GM23248 (cell line): ENCODE measurements around the gene GLRB. TPM values are rescaled to one million over a fixed set of nuclear protein-coding genes. Genes with fewer than 3 reads are reported as not detected.
A peak's percentile ranks its signal among the peaks of the same experiment; 100 is the strongest.

Experiments
- DNase-seq: peaks from one replicate; pipeline ENCODE4 v3.0.0-alpha.2; 2015
- H2AFZ ChIP-seq: fragments of 200-600 bp; sonication (generic); 2 replicates; pipeline ENCODE4 v1.6.1; 2016; ENCODE audit warnings: antibody characterized with exemption
- H3F3A ChIP-seq: fragments of 200-600 bp; sonication (generic); 2 replicates; pipeline ENCODE4 v1.6.1; 2016; ENCODE audit warnings: mild to moderate bottlenecking, antibody characterized with exemption, mixed run types; ENCODE audit not compliant: insufficient read depth
- H3K27ac ChIP-seq: fragments of 200-600 bp; sonication (generic); 2 replicates; pipeline ENCODE4 v1.5.1; 2016; ENCODE audit warnings: mild to moderate bottlenecking
- H3K27me3 ChIP-seq: fragments of 200-600 bp; sonication (generic); replicated peaks from 2 replicates; pipeline ENCODE4 v1.6.1; 2016; ENCODE audit warnings: mild to moderate bottlenecking; ENCODE audit not compliant: insufficient read depth
- H3K36me3 ChIP-seq: fragments of 200-600 bp; sonication (generic); 2 replicates; pipeline ENCODE4 v1.6.1; 2016; ENCODE audit warnings: low read depth, mild to moderate bottlenecking
- H3K4me1 ChIP-seq: fragments of 200-600 bp; sonication (generic); 2 replicates; pipeline ENCODE4 v1.6.1; 2016; ENCODE audit warnings: mild to moderate bottlenecking; ENCODE audit not compliant: insufficient read depth
- H3K4me2 ChIP-seq: fragments of 200-600 bp; sonication (generic); one replicate; pipeline ENCODE4 v1.6.1; 2016; ENCODE audit warnings: mild to moderate bottlenecking; ENCODE audit not compliant: unreplicated experiment
- H3K4me3 ChIP-seq: fragments of 200-600 bp; sonication (generic); 2 replicates; pipeline ENCODE4 v1.5.1; 2016; ENCODE audit warnings: mild to moderate bottlenecking
- H3K79me2 ChIP-seq: fragments of 200-600 bp; sonication (generic); 2 replicates; pipeline ENCODE4 v1.6.1; 2016; ENCODE audit warnings: mild to moderate bottlenecking; ENCODE audit not compliant: insufficient read depth
- H3K9ac ChIP-seq: fragments of 200-600 bp; sonication (generic); 2 replicates; pipeline ENCODE4 v1.6.1; 2016; ENCODE audit warnings: mild to moderate bottlenecking
- H3K9me2 ChIP-seq: fragments of 200-600 bp; sonication (generic); 2 replicates; pipeline ENCODE4 v1.6.1; 2016; ENCODE audit warnings: mixed run types, mild to moderate bottlenecking, moderate library complexity; ENCODE audit not compliant: insufficient read depth
- H3K9me3 ChIP-seq: fragments of 200-600 bp; sonication (generic); one replicate; pipeline ENCODE4 v1.6.1; 2017; ENCODE audit warnings: low read depth
- H4K20me1 ChIP-seq: fragments of 200-600 bp; sonication (generic); 2 replicates; pipeline ENCODE4 v1.6.0; 2016; ENCODE audit not compliant: insufficient read depth
- EZH2 ChIP-seq: fragments of 200-600 bp; sonication (generic); IDR thresholded peaks from 2 replicates; pipeline ENCODE4 v1.6.1; 2018; ENCODE audit warnings: antibody characterized with exemption, mild to moderate bottlenecking; ENCODE audit not compliant: insufficient read depth, poor library complexity, severe bottlenecking
- EZH2phosphoT487 ChIP-seq: fragments of 200-600 bp; sonication (generic); IDR thresholded peaks from 2 replicates; pipeline ENCODE4 v1.6.1; 2018; ENCODE audit warnings: antibody characterized with exemption, moderate library complexity, mild to moderate bottlenecking, low read depth; ENCODE audit not compliant: insufficient read depth
- WGBS, 2 experiments: methylation state at CpG; one replicate each; pipeline ENCODE4 v1.1.6; 2015 to 2017; ENCODE audit warnings: low lambda C conversion rate in 2 of 2, low coverage in 1 of 2; ENCODE audit errors: missing lambda C conversion rate in 2 of 2; 5-methylcytosine and 5-hydroxymethylcytosine counted together
- in situ Hi-C: fragments of 300-500 bp; cut with MboI; formaldehyde crosslinking; loops from 2 replicates; pipeline ENCODE4 v1.15.0; 2020
- polyA plus RNA-seq: library from polyadenylated mRNA; unstranded; fragments of >200 nt; fragmentation: Nextera tagmentation; extraction: Ambion mirVana; gene quantifications from 2 replicates; pipeline ENCODE4 v1.2.1, GENCODE V29; 2016
- total RNA-seq: library from RNA; depleted of rRNA; stranded (reverse); fragments of >200 nt; shearing (Covaris generic); gene quantifications from 2 replicates; pipeline ENCODE4 v1.2.3, GENCODE V29; 2014; rRNA removed

GLRB gene
- total RNA-seq (11.3 and 12.3 TPM in 2 replicates), polyA plus RNA-seq (7.6 and 8.5 TPM in 2 replicates)

DNA sequence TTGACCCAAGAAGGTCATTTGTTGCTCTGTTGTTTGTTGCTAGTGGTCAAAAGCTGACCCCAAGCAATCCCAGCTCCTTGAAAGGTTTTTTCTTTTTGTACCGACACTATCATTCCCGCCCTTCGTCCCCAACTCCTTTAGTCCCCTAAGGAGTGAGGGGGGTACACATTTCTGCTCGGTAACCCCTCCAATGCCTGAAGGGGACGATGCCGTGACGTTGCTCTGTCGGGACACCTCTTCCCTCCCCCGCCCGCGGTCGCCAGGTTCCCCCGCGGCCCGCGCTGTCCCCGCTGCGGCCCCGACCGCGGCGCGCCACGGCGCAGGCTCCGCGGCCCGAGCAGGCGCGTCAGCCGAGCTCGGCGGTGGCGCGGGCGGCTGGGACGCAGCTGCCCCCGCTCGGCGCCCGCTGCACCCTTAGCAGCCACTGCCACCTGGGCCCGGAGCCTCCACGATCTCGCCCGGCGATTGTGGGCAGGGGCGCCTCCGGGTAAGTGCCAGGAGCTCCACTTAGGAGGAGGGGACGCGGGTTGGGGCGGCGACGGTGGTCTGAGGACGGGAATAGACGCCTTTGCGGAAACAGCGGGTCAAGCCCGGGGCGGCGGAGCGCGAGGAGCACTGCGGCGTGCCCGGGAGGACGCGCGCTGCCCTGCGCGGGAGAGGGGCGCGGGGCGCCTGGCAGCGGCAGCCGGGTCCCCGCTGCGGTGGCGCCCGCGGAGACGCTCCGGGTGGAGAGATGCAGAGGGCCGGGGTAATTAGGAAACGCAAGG lies at the start of gene GLRB:
Gene GLRB (plus strand): TSS at position 340 of the 767 bp plus-strand sequence. CDS start 1,875 bp downstream, outside the sequence.
- no peaks in the 10 kb centered on the region for H3K36me3 ChIP-seq
- TF ChIP-seq EZH2phosphoT487 (no peak), EZH2 (no peak)
- peak within 1 kb of the TSS; percentile 96 for H2AFZ ChIP-seq
- no peaks in the 10 kb centered on the region for H3K27me3 ChIP-seq
- peak within 1 kb of the TSS; percentile 69 for H3K4me2 ChIP-seq
- H3K9me2 ChIP-seq = no peaks in the 10 kb centered on the region
- no peaks in the 10 kb centered on the region for H3K9me3 ChIP-seq
- H4K20me1 ChIP-seq = no peaks in the 10 kb centered on the region
- H3K27ac ChIP-seq = no peak within 1 kb of the TSS
- H3K4me3 ChIP-seq = peak within 1 kb of the TSS; percentile 85
- 1 to 3% methylated on average over 63 to 82 of the region's 84 CpGs for WGBS, 2 experiments
- peak; percentile 66 for DNase-seq
- H3F3A ChIP-seq = no peaks in the 10 kb centered on the region; the same call in 1 of the 2 replicates
- in situ Hi-C loops = no loop called here
- H3K4me1 ChIP-seq = peaks cover 11% of the 10 kb centered on the region
- H3K9ac ChIP-seq = peak within 1 kb of the TSS; percentile 65
- H3K79me2 ChIP-seq = no peaks in the 10 kb centered on the region

DNA sequence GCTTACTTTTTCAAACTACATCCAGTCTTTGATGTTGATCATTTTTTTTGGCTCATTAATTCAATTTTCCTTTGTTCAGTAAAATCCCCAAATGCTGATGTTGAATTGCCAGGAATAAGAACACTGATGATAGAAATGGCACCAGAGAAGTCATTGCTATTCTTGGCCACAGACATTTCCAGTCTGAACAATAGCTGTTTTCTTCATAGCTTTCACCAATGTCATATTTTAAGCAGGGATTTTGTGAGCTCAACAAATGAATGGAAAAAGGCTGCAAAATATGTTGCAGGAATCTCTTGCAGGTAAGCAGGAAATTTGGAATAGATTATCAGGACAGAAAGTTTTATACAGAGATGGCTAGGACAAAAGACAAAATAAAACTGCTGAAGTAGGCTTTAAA lies 40.5 kb upstream of the GLRB start:
- in situ Hi-C loops = no loop called here
- Histone ChIP-seq H3K27me3 (no peaks in the 10 kb centered on the region), H3K4me3 (no peak overlapping the region), H3K9me2 (no peaks in the 10 kb centered on the region), H2AFZ (no peak overlapping the region), H3K4me2 (no peak overlapping the region), H4K20me1 (no peaks in the 10 kb centered on the region), H3K9me3 (no peaks in the 10 kb centered on the region), H3K27ac (no peak overlapping the region), H3K4me1 (no peaks in the 10 kb centered on the region), H3K36me3 (no peaks in the 10 kb centered on the region), H3K9ac (no peak overlapping the region), H3K79me2 (no peaks in the 10 kb centered on the region), H3F3A (no peaks in the 10 kb centered on the region)
- DNase-seq = no peak
- no peak for TF ChIP-seq EZH2
- TF ChIP-seq EZH2phosphoT487 = no peak

DNA sequence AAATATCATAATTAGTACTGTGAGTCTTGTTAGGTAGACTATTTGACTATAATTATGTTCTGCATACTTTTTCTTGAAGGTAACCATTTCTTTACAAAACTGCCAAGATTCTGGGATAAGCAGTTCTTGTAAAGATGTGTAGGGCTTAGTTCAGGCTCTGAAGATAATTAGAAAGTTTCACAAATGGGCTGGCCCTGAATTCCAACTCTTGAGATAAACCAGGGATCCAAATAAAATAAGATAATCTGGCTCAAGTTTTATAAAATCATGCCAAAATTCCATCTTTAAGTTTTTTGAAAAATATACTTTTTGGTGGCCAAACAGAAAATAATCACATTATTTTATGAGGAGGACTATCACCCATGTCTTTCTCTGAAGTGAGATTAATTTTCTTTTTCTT lies 35.5 kb upstream of the GLRB start:
- no peak for DNase-seq
- no peaks in the 10 kb centered on the region for H4K20me1 ChIP-seq
- H3K36me3 ChIP-seq = no peaks in the 10 kb centered on the region
- H2AFZ ChIP-seq = no peak overlapping the region
- H3K4me3 ChIP-seq = no peak overlapping the region
- no peaks in the 10 kb centered on the region for H3K27me3 ChIP-seq
- no peak overlapping the region for H3K4me2 ChIP-seq
- no peaks in the 10 kb centered on the region for H3K9me2 ChIP-seq
- no peak for TF ChIP-seq EZH2phosphoT487
- no peak for TF ChIP-seq EZH2
- H3K9ac ChIP-seq = no peak overlapping the region
- no peaks in the 10 kb centered on the region for H3K9me3 ChIP-seq
- in situ Hi-C loops = no loop called here
- no peaks in the 10 kb centered on the region for H3F3A ChIP-seq
- H3K79me2 ChIP-seq = no peaks in the 10 kb centered on the region
- no peak overlapping the region for H3K27ac ChIP-seq
- no peaks in the 10 kb centered on the region; the same call in 1 of the 2 replicates for H3K4me1 ChIP-seq

DNA sequence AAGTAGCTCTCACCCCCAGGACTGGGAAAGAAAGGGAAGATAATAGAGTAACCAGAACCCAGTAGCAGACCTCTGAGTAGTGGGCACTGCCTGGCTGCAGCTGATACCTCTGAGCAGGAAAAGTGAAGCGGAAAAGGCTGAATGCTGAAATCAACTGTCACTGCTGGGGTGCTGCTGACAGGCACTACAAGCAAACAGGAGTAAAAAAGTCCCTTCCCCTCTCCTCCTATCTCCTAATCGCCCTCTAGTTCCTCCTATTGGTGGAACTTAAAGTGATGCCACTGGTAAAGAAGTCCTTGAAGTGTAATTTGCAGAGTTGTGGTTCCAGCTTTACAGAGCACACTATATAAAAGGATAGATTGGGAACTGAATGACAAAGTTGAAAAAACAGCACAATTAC lies 32.8 kb upstream of the GLRB start:
- in situ Hi-C loops = no loop called here
- H3K27ac ChIP-seq = no peak overlapping the region
- H4K20me1 ChIP-seq = no peaks in the 10 kb centered on the region
- DNase-seq = peak; percentile 38
- WGBS, 2 experiments = 54 to 62% methylated on average over 2 of the region's 2 CpGs
- no peaks in the 10 kb centered on the region for H3K79me2 ChIP-seq
- H3K4me2 ChIP-seq = no peak overlapping the region
- no peaks in the 10 kb centered on the region for H3K9me2 ChIP-seq
- H3K36me3 ChIP-seq = no peaks in the 10 kb centered on the region
- H3F3A ChIP-seq = peaks cover 5% of the 10 kb centered on the region
- H2AFZ ChIP-seq = peak overlapping the region; percentile 58
- peaks cover 4% of the 10 kb centered on the region for H3K4me1 ChIP-seq
- no peak overlapping the region for H3K9ac ChIP-seq
- no peak overlapping the region for H3K4me3 ChIP-seq
- TF ChIP-seq EZH2 (no peak), EZH2phosphoT487 (no peak)
- H3K9me3 ChIP-seq = no peaks in the 10 kb centered on the region
- H3K27me3 ChIP-seq = no peaks in the 10 kb centered on the region
